Lung (tissue), 12 donors: ENCODE results near the gene CCR8. TPM values are rescaled to one million over a fixed set of nuclear protein-coding genes. Genes with fewer than 3 reads are reported as not detected.

ENCODE experiments used
- ATAC-seq: fragments of 200-7000 bp; cut with Tn5 transposase; one replicate; pipeline ENCODE4 v1.9.1; 2020; ENCODE audit warnings: moderate number of reproducible peaks; ENCODE audit not compliant: insufficient read depth, low FRiP score
- DNase-seq, 3 donors: peaks; one replicate each; pipeline ENCODE4 v3.0.0-alpha.2; 2013 to 2017
- H3K27ac ChIP-seq, 2 donors: one replicate each; pipeline ENCODE4 v1.5.1; 2013; ENCODE audit warnings: mild to moderate bottlenecking in 2 of 2, moderate library complexity in 2 of 2, control low read depth in 1 of 2, inconsistent platforms in 1 of 2, low read depth in 1 of 2, low read length in 1 of 2
- H3K27me3 ChIP-seq, 3 donors: one replicate each; pipeline ENCODE4 v1.5.1; 2013; ENCODE audit warnings: low read length in 2 of 3; ENCODE audit not compliant: control insufficient read depth in 3 of 3, insufficient read depth in 3 of 3
- H3K36me3 ChIP-seq, 4 donors: one replicate each; pipeline ENCODE4 v1.5.1; 2013; ENCODE audit warnings: low read length in 4 of 4, mild to moderate bottlenecking in 1 of 4, moderate library complexity in 1 of 4; ENCODE audit not compliant: control insufficient read depth in 4 of 4, insufficient read depth in 4 of 4
- H3K4me1 ChIP-seq, 5 donors: one replicate each; pipeline ENCODE4 v1.5.1; 2013; ENCODE audit warnings: low read length in 5 of 5, mild to moderate bottlenecking in 2 of 5, moderate library complexity in 1 of 5; ENCODE audit not compliant: control insufficient read depth in 5 of 5, insufficient read depth in 5 of 5
- H3K4me3 ChIP-seq: one replicate; pipeline ENCODE4 v1.5.1; 2013; ENCODE audit warnings: mild to moderate bottlenecking, control low read depth, moderate library complexity
- H3K9ac ChIP-seq, 2 donors: one replicate each; pipeline ENCODE4 v1.5.1; 2013; ENCODE audit warnings: low read length in 2 of 2, control low read depth in 1 of 2; ENCODE audit not compliant: insufficient read depth in 1 of 2
- H3K9me3 ChIP-seq, 4 donors: one replicate each; pipeline ENCODE4 v1.5.1; 2013; ENCODE audit warnings: low read length in 3 of 4, mild to moderate bottlenecking in 1 of 4, moderate library complexity in 1 of 4; ENCODE audit not compliant: control insufficient read depth in 4 of 4, insufficient read depth in 3 of 4
- CTCF ChIP-seq: IDR thresholded peaks from 2 replicates; pipeline ENCODE4 v1.5.1; 2012; ENCODE audit warnings: mild to moderate bottlenecking; ENCODE audit errors: control extremely low read depth, extremely low read depth
- WGBS, 2 donors: extraction: QIAGEN DNeasy Blood & Tissue Kit; methylation state at CpG; one replicate each; pipeline ENCODE4 v1.1.7; 2013; 5-methylcytosine and 5-hydroxymethylcytosine counted together
- polyA plus RNA-seq, 2 donors: library from polyadenylated mRNA; stranded (reverse); fragments of 200-250 nt; gene quantifications; one replicate each; pipeline ENCODE4 v1.2.1, GENCODE V29; 2013
- total RNA-seq, 2 donors: library from RNA; depleted of rRNA in 1 of 2; stranded (reverse); fragments of >200 nt in 1 of 2; gene quantifications; one replicate each; pipeline ENCODE4 v1.2.1, GENCODE V29; 2014 to 2021
- donor health status: control.
- donor health status: control.
- donor health status: Bipolar disorder and iron deficiency.
- donor health status: healthy.
- donor health status: DM: yes; HTN: yes; CAD: no.

Gene CCR8
- total and polyA plus RNA-seq, 4 donors = 0.06 TPM; not detected in 3

GRCh38 chr3:39294446-39295183 lies 34.9 kb upstream of the CCR8 start:
- Histone ChIP-seq H3K4me3 (no peak overlapping the region), H3K27ac (no peak overlapping the region), H3K4me1 (peaks cover 0 to 2% (median 0%) of the 10 kb centered on the region in 5 donors), H3K9ac (no peak overlapping the region), H3K9me3 (peaks cover 0 to 9% (median 0%) of the 10 kb centered on the region in 4 donors), H3K36me3 (no peaks in the 10 kb centered on the region), H3K27me3 (no peaks in the 10 kb centered on the region)
- 76 to 85% methylated on average over 10 of the region's 10 CpGs for WGBS, 2 donors
- no peak for DNase-seq
- no peak for TF ChIP-seq CTCF
- ATAC-seq = no peak

- TF ChIP-seq CTCF = no peak
- no peak for ATAC-seq
- Histone ChIP-seq H3K4me1 (no peaks in the 10 kb centered on the region), H3K36me3 (no peaks in the 10 kb centered on the region), H3K4me3 (no peak overlapping the region), H3K9me3 (peaks cover 0 to 9% (median 2%) of the 10 kb centered on the region in 4 donors), H3K27me3 (no peaks in the 10 kb centered on the region), H3K27ac (no peak overlapping the region), H3K9ac (no peak overlapping the region)
- 79 to 88% methylated on average over 5 of the region's 5 CpGs for WGBS, 2 donors
- DNase-seq = no peak
These were observed 34.2 kb upstream of the CCR8 start for GRCh38 chr3:39295184-39295775.

GRCh38 chr3:39296197-39297077 lies 33.1 kb upstream of the CCR8 start:
- Histone ChIP-seq H3K36me3 (no peaks in the 10 kb centered on the region), H3K4me3 (no peak overlapping the region), H3K27me3 (no peaks in the 10 kb centered on the region), H3K9ac (no peak overlapping the region), H3K9me3 (peaks cover 0 to 9% (median 5%) of the 10 kb centered on the region in 4 donors), H3K4me1 (no peaks in the 10 kb centered on the region), H3K27ac (no peak overlapping the region)
- peak in 1 of 3 donors; percentile 12 for DNase-seq
- ATAC-seq = no peak
- 80 to 88% methylated on average over 4 of the region's 4 CpGs for WGBS, 2 donors
- no peak for TF ChIP-seq CTCF
